Smooth muscle cell (in vitro differentiated cells): ENCODE results near the gene DRG2. TPM values are rescaled to one million over a fixed set of nuclear protein-coding genes. Genes with fewer than 3 reads are reported as not detected.

Experiments used
- DNase-seq: peaks from one replicate; lab custom pipeline; 2025; ENCODE audit not compliant: unreplicated experiment; lab: John Stamatoyannopoulos, UW
- H2AFZ ChIP-seq: fragments of 200-600 bp; sonication (generic); 2 replicates; pipeline ENCODE4 v1.6.0; 2016; ENCODE audit warnings: antibody characterized with exemption, low read depth, mild to moderate bottlenecking
- H3F3A ChIP-seq: fragments of 200-600 bp; sonication (generic); 2 replicates; pipeline ENCODE4 v1.6.0; 2017; ENCODE audit warnings: antibody characterized with exemption, low read depth
- H3K27ac ChIP-seq: fragments of 200-600 bp; sonication (generic); 2 replicates; pipeline ENCODE4 v1.5.1; 2016; ENCODE audit warnings: low read depth, mild to moderate bottlenecking
- H3K27me3 ChIP-seq: fragments of 200-600 bp; sonication (generic); 2 replicates; pipeline ENCODE4 v1.6.1; 2016; ENCODE audit warnings: low read depth, mild to moderate bottlenecking
- H3K36me3 ChIP-seq: fragments of 200-600 bp; sonication (generic); 2 replicates; pipeline ENCODE4 v1.5.1; 2016; ENCODE audit warnings: low read depth
- H3K4me1 ChIP-seq: fragments of 200-600 bp; sonication (generic); 2 replicates; pipeline ENCODE4 v1.5.1; 2016; ENCODE audit warnings: low read depth
- H3K4me2 ChIP-seq: fragments of 200-600 bp; sonication (generic); 2 replicates; pipeline ENCODE4 v1.6.0; 2016; ENCODE audit warnings: mild to moderate bottlenecking
- H3K4me3 ChIP-seq: fragments of 200-600 bp; sonication (generic); 2 replicates; pipeline ENCODE4 v1.5.1; 2016; ENCODE audit warnings: mild to moderate bottlenecking
- H3K79me2 ChIP-seq: fragments of 200-600 bp; sonication (generic); 2 replicates; pipeline ENCODE4 v1.6.0; 2016; ENCODE audit warnings: low read depth, mild to moderate bottlenecking
- H3K9ac ChIP-seq: fragments of 200-600 bp; sonication (generic); 2 replicates; pipeline ENCODE4 v1.6.0; 2016; ENCODE audit warnings: low read depth
- H3K9me3 ChIP-seq: fragments of 200-600 bp; sonication (generic); replicated peaks from 2 replicates; pipeline ENCODE4 v1.5.1; 2016; ENCODE audit warnings: low read depth
- H4K20me1 ChIP-seq: fragments of 200-600 bp; sonication (generic); 2 replicates; pipeline ENCODE4 v1.6.0; 2016; ENCODE audit warnings: low read depth
- WGBS: methylation state at CpG from one replicate; pipeline ENCODE4 v1.1.7; 2016; ENCODE audit warnings: low lambda C conversion rate; 5-methylcytosine and 5-hydroxymethylcytosine counted together
- polyA plus RNA-seq: library from polyadenylated mRNA; unstranded; fragments of >200 nt; fragmentation: Nextera tagmentation; extraction: Ambion mirVana; gene quantifications from 2 replicates; pipeline ENCODE4 v1.2.1, GENCODE V29; 2016
- total RNA-seq: library from RNA; depleted of rRNA; stranded (reverse); fragments of >200 nt; gene quantifications from 2 replicates; pipeline ENCODE4 v1.2.3, GENCODE V29; 2014
- TF ChIP-seq, protein P1 (sequence below): fragments of 200-600 bp; sonication (generic); IDR thresholded peaks from 2 replicates; pipeline ENCODE4 v1.5.1; 2017; ENCODE audit warnings: borderline replicate concordance, mild to moderate bottlenecking, antibody characterized with exemption; ENCODE audit not compliant: insufficient read depth, poor library complexity, severe bottlenecking

Gene DRG2
- total and polyA plus RNA-seq, 2 experiments from 2014 or later = 24.5 to 36.6 TPM

DNA sequence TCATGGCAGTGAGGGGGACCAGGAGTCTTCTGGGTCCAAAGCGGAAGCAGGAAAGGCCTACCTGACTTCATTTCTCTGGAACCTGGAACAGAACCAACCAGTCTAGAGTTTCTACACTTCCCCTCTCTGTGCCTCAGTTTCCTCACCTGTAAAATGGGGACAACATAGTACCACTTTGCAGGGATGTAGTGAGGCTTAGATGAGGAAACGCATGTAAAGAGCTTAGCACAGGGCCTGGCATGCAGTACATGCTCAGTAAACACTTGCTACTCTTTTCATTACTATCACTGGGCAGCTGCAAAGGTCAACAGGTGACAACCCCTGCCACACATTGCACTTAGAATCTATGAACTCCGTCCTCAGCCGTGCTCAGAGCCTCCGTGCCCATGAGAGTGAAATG, 45.0 kb downstream of the DRG2 start:
- TF ChIP-seq, protein P1, sequence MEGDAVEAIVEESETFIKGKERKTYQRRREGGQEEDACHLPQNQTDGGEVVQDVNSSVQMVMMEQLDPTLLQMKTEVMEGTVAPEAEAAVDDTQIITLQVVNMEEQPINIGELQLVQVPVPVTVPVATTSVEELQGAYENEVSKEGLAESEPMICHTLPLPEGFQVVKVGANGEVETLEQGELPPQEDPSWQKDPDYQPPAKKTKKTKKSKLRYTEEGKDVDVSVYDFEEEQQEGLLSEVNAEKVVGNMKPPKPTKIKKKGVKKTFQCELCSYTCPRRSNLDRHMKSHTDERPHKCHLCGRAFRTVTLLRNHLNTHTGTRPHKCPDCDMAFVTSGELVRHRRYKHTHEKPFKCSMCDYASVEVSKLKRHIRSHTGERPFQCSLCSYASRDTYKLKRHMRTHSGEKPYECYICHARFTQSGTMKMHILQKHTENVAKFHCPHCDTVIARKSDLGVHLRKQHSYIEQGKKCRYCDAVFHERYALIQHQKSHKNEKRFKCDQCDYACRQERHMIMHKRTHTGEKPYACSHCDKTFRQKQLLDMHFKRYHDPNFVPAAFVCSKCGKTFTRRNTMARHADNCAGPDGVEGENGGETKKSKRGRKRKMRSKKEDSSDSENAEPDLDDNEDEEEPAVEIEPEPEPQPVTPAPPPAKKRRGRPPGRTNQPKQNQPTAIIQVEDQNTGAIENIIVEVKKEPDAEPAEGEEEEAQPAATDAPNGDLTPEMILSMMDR = no peak
- Histone ChIP-seq H3K9me3 (no peaks in the 10 kb centered on the region), H4K20me1 (no peaks in the 10 kb centered on the region), H3K36me3 (no peaks in the 10 kb centered on the region), H3K79me2 (no peaks in the 10 kb centered on the region), H3K4me2 (no peak overlapping the region), H3K4me3 (no peak overlapping the region), H3F3A (no peaks in the 10 kb centered on the region), H3K27me3 (no peaks in the 10 kb centered on the region), H3K4me1 (no peaks in the 10 kb centered on the region), H3K9ac (no peak overlapping the region), H2AFZ (no peak overlapping the region), H3K27ac (no peak overlapping the region)
- WGBS = 93% methylated on average over 5 of the region's 5 CpGs
- DNase-seq = no peak

DNA sequence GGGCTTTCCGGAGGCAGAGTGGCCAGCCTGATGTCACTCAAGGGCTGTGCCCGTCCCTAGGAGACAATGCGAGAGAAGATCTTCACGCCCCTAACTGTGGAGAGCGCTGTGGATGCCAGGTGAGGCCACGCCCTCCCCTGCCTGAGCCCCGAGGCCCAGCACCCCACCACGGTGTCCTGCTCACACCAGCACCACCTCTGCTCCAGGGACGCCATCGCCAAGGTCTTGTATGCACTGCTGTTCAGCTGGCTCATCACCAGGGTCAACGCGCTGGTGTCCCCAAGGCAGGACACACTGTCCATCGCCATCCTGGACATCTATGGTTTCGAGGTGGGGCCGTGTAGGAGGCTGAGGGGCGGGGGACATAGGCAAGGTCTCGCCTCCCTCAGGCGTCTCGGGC, 48.6 kb downstream of the DRG2 start:
- H3K9me3 ChIP-seq = no peaks in the 10 kb centered on the region
- no peaks in the 10 kb centered on the region for H3K79me2 ChIP-seq
- H3K9ac ChIP-seq = no peak overlapping the region
- H3K4me1 ChIP-seq = no peaks in the 10 kb centered on the region
- DNase-seq = no peak
- TF ChIP-seq, protein P1 = no peak
- H3K27me3 ChIP-seq = no peaks in the 10 kb centered on the region
- no peak overlapping the region for H3K4me3 ChIP-seq
- no peak overlapping the region for H3K4me2 ChIP-seq
- no peak overlapping the region for H2AFZ ChIP-seq
- no peaks in the 10 kb centered on the region for H4K20me1 ChIP-seq
- no peaks in the 10 kb centered on the region for H3F3A ChIP-seq
- no peaks in the 10 kb centered on the region for H3K36me3 ChIP-seq
- H3K27ac ChIP-seq = no peak overlapping the region
- 91% methylated on average over 14 of the region's 19 CpGs for WGBS

DNA sequence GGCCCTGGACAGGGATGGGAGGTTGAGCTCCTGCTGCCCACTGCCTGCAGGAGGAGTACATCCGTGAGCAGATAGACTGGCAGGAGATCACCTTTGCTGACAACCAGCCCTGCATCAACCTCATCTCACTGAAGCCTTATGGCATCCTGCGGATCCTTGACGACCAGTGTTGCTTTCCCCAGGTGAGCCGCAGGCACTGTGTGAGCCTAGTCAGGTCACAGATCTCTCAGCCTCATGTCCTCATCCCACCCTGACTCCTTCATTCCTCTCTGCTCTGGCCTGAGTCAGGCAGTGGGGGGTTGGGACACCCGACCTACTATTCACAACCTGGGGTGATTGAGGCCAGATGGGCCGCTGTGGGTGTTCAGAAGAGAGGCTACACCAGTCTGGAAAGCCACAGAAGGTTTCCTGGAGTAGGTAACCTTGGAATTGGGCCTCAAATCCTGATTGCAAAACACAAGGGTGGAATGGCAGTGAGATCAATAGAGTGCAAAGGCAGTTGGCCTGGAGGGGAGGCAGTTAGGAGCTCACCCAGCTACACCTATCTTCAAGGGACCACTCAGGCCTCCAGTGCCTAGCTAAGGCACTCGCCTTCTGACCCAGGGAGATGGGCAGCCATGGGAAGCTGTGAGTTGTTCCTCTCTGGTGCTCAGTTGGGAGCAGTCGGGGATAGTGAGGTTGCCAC, 50.5 kb downstream of the DRG2 start:
- Histone ChIP-seq H3K4me1 (no peaks in the 10 kb centered on the region), H3K9me3 (no peaks in the 10 kb centered on the region), H3K9ac (no peak overlapping the region), H3K4me2 (no peak overlapping the region), H3K27ac (no peak overlapping the region), H3K79me2 (no peaks in the 10 kb centered on the region), H3K4me3 (no peak overlapping the region), H4K20me1 (no peaks in the 10 kb centered on the region), H3K36me3 (no peaks in the 10 kb centered on the region), H3K27me3 (no peaks in the 10 kb centered on the region), H2AFZ (no peak overlapping the region), H3F3A (no peaks in the 10 kb centered on the region)
- TF ChIP-seq, protein P1 = no peak
- DNase-seq = no peak
- 84% methylated on average over 8 of the region's 8 CpGs for WGBS

DNA sequence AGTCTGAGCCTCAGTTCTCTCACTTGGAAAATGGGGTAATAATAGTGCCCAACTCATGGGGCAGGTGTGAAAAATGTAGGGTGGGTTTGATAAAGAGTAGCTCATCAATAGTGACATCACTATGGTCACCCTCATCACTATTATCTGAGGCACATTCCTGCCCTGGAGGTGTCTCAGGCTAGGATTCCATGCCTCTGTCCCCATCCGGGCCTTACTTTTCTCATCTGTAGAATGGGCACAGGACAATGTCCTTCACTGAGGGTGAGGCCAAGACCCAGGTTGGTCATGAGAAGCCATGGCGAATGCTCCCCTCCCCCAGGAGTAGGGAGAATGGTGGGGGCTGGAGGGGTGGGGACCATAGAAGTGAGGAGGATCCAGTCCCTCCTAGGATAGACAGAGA, 51.3 kb downstream of the DRG2 start:
- Histone ChIP-seq H3K9ac (no peak overlapping the region), H3K9me3 (no peaks in the 10 kb centered on the region), H3K27me3 (no peaks in the 10 kb centered on the region), H3K79me2 (no peaks in the 10 kb centered on the region), H3K27ac (no peak overlapping the region), H3K4me2 (no peak overlapping the region), H3K4me3 (no peak overlapping the region), H3K36me3 (no peaks in the 10 kb centered on the region), H4K20me1 (no peaks in the 10 kb centered on the region), H3K4me1 (no peaks in the 10 kb centered on the region), H3F3A (no peaks in the 10 kb centered on the region), H2AFZ (no peak overlapping the region)
- TF ChIP-seq, protein P1 = no peak
- DNase-seq = no peak
- 97% methylated on average over 2 of the region's 2 CpGs for WGBS
